Measurements from ENCODE around the gene MYO18A. TPM values are rescaled to one million over a fixed set of nuclear protein-coding genes. Genes with fewer than 3 reads are reported as not detected.

MYO18A gene
- total and polyA plus RNA-seq, 2 of the 4 experiments (the other 2 are of a cell fraction): 22.4 to 39.1 TPM

- Histone ChIP-seq H2BK15ac (ENCODE audit: low read depth, low read length) (no peak overlapping the region; the same call in 2 of the 3 replicates), H2AFZ (replicated peaks; ENCODE audit: low read length, poor library complexity) (peak overlapping the region; percentile 0), H2BK20ac (ENCODE audit: low read depth, low read length) (0 out of 2 replicates have a peak overlapping the region, but pooled peaks have one; percentile 29), H4K20me1 (ENCODE audit: insufficient read depth, low read length) (no peaks in the 10 kb centered on the region), H2AK9ac (replicated peaks; ENCODE audit: low read depth, low read length, poor library complexity) (peak overlapping the region; percentile 34), H3K27me3 (ENCODE audit: control insufficient read depth, insufficient read depth, low read length) (0 out of 2 replicates have a peak, but pooled peaks cover 2% of the 10 kb centered on the region), H3K23ac (ENCODE audit: low read depth, low read length) (no peak overlapping the region), H3K18ac (ENCODE audit: low read depth, low read length) (no peak overlapping the region), H3K56ac (ENCODE audit: extremely low read depth, insufficient read depth, low read length) (no peak overlapping the region), H2AK5ac (ENCODE audit: low read depth, low read length) (peak overlapping the region; percentile 62; the same call in 1 of the 2 replicates), H3K36me3 (ENCODE audit: control insufficient read depth, insufficient read depth, low read length) (no peaks in the 10 kb centered on the region), H2BK5ac (ENCODE audit: low read depth, low read length, poor library complexity, severe bottlenecking) (no peak overlapping the region), H3K79me1 (ENCODE audit: low read depth in 1 of 2, low read length in 2 of 2) (no peaks in the 10 kb centered on the region), H3K9ac (ENCODE audit: low read depth, low read length) (no peak overlapping the region), H4K91ac (ENCODE audit: insufficient read depth, low read depth, low read length) (no peak overlapping the region), H3K4me2 (ENCODE audit: low read depth, low read length) (no peak overlapping the region), H2BK120ac (ENCODE audit: low read depth, low read length) (no peak overlapping the region), H4K8ac (ENCODE audit: low read depth in 2 of 2, low read length in 2 of 2) (no peak overlapping the region; a peak in 1 of 4 replicates), H3K4me1 (ENCODE audit: control insufficient read depth, insufficient read depth, low read length) (peaks cover 2% of the 10 kb centered on the region; the same call in 1 of the 2 replicates), H3K4me3 (ENCODE audit: insufficient read depth, low read depth, low read length) (no peak overlapping the region), H3K4ac (ENCODE audit: low read depth, low read length) (peak overlapping the region; percentile 26; the same call in 1 of the 2 replicates), H3K9me3 (ENCODE audit: control insufficient read depth, insufficient read depth, low read length) (no peaks in the 10 kb centered on the region), H3K14ac (replicated peaks; ENCODE audit: low read depth, low read length) (no peak overlapping the region), H3K27ac (ENCODE audit: insufficient read depth, low read length) (no peak overlapping the region), H3K9me1 (ENCODE audit: insufficient read depth, low read length) (peaks cover 12% of the 10 kb centered on the region), H4K5ac (ENCODE audit: low read depth, low read length) (no peak overlapping the region)
- POLR2A ChIA-PET (ENCODE audit: unreplicated experiment): no interaction called here
- no TSS peak for BruUV-seq (replicated peaks)
- DNase-seq (no peak), ATAC-seq (ENCODE audit: low read depth) (no peak)
- dilution Hi-C loops (cut with HindIII; ENCODE audit: low sequenced_read_pairs, unreplicated experiment): no loop called here
- TF ChIP-seq CHD1 (IDR thresholded peaks at IDR 0.05; ENCODE audit: low read depth, low read length): no peak
- no peak for TF ChIP-seq MAZ (IDR thresholded peaks at IDR 0.05; ENCODE audit: borderline replicate concordance, low read depth, low read length)
- TF ChIP-seq SMC3 (IDR thresholded peaks at IDR 0.05; ENCODE audit: low read depth, low read length): no peak
- TF ChIP-seq MXI1 (IDR thresholded peaks at IDR 0.05; ENCODE audit: borderline replicate concordance, low read depth, low read length): no peak
- no peak for TF ChIP-seq POLR2A (IDR thresholded peaks at IDR 0.05; ENCODE audit: low read depth, low read length)
- no peak for TF ChIP-seq RFX5 (IDR thresholded peaks at IDR 0.05; ENCODE audit: low read depth, low read length)
- no peak for TF ChIP-seq ELK1 (IDR thresholded peaks at IDR 0.05; ENCODE audit: borderline replicate concordance, low read depth, low read length)
- no peak for TF ChIP-seq CTCF (conservative IDR thresholded peaks at IDR 0.05; ENCODE audit: low read depth, low read length)
- TF ChIP-seq RCOR1 (IDR thresholded peaks at IDR 0.05; ENCODE audit: insufficient replicate concordance, low read length): no peak
- intact Hi-C loops (cut with micrococcal nuclease): no loop called here
- CTCF ChIA-PET: interaction anchor here (0.6 to 1.3 kb wide), 2 partner anchors 63 to 64 kb away, joined by 3 to 4 read pairs; no protein-coding TSS in a partner anchor
- in situ Hi-C loops (cut with MboI; ENCODE audit: low sequenced_read_pairs): no loop called here
- WGBS, 2 experiments (ENCODE audit: extremely low coverage in 2 of 2, insufficient read length in 1 of 2): no CpG with 5 or more reads among the region's 1 CpG
These were observed 32.0 kb upstream of the MYO18A start for GRCh38 chr17:29212094-29212631.

Measured in IMR-90 (cell line).